Mesenchymal stem cell (in vitro differentiated cells and primary cell): ENCODE data around the gene PRKAA2.

Experiments
- DNase-seq: peaks from one replicate; pipeline ENCODE4 v3.0.0-alpha.2; 2013
- H2AFZ ChIP-seq: one replicate; pipeline ENCODE4 v1.6.1; 2013; ENCODE audit warnings: low read depth, mild to moderate bottlenecking, control low read depth, inconsistent platforms, low read length, moderate library complexity
- H2AK5ac ChIP-seq: 2 replicates; pipeline ENCODE4 v1.6.1; 2013; ENCODE audit warnings: low read length, moderate library complexity, mild to moderate bottlenecking, inconsistent platforms; ENCODE audit not compliant: severe bottlenecking
- H2BK120ac ChIP-seq: one replicate; pipeline ENCODE4 v1.6.1; 2013; ENCODE audit warnings: low read depth, mild to moderate bottlenecking, inconsistent platforms, low read length, moderate library complexity
- H2BK12ac ChIP-seq, 2 experiments: one replicate each; pipeline ENCODE4 v1.6.1; 2013; ENCODE audit warnings: inconsistent platforms in 2 of 2, low read length in 2 of 2, mild to moderate bottlenecking in 2 of 2, moderate library complexity in 2 of 2, control low read depth in 1 of 2
- H2BK15ac ChIP-seq: one replicate; pipeline ENCODE4 v1.6.1; 2013; ENCODE audit warnings: mild to moderate bottlenecking, low read depth, inconsistent platforms; ENCODE audit not compliant: poor library complexity, severe bottlenecking
- H2BK5ac ChIP-seq: 2 replicates; pipeline ENCODE4 v1.6.1; 2013; ENCODE audit warnings: low read depth, mild to moderate bottlenecking, low read length, control low read depth, inconsistent platforms; ENCODE audit not compliant: poor library complexity, severe bottlenecking
- H3K14ac ChIP-seq, 2 experiments: one replicate each; pipeline ENCODE4 v1.6.1; 2013; ENCODE audit warnings: inconsistent platforms in 2 of 2, low read length in 2 of 2, control low read depth in 1 of 2, mild to moderate bottlenecking in 1 of 2, moderate library complexity in 1 of 2
- H3K18ac ChIP-seq, 2 experiments: one replicate each; pipeline ENCODE4 v1.6.1; 2013; ENCODE audit warnings: inconsistent platforms in 2 of 2, low read length in 2 of 2, control low read depth in 1 of 2, low read depth in 1 of 2, mild to moderate bottlenecking in 1 of 2
- H3K23ac ChIP-seq, 2 experiments: one replicate each; pipeline ENCODE4 v1.6.1; 2013; ENCODE audit warnings: inconsistent platforms in 2 of 2, low read length in 2 of 2, mild to moderate bottlenecking in 2 of 2, moderate library complexity in 2 of 2, control low read depth in 1 of 2
- H3K27ac ChIP-seq: 2 replicates; pipeline ENCODE4 v1.5.1; 2013; ENCODE audit warnings: mild to moderate bottlenecking, moderate library complexity, low read length, control low read depth, inconsistent platforms; ENCODE audit not compliant: poor library complexity, severe bottlenecking
- H3K27me3 ChIP-seq, 2 experiments: 2 replicates each; pipeline versions ENCODE4 v1.6.1 to v1.7.0; 2013; ENCODE audit warnings: low read length in 2 of 2, mild to moderate bottlenecking in 2 of 2, moderate library complexity in 2 of 2, control low read depth in 1 of 2, inconsistent platforms in 1 of 2; ENCODE audit not compliant: control insufficient read depth in 1 of 2, insufficient read depth in 1 of 2
- H3K36me3 ChIP-seq, 2 experiments: 2 replicates each; pipeline versions ENCODE4 v1.6.1 to v1.7.0; 2013; ENCODE audit warnings: low read length in 2 of 2, control low read depth in 1 of 2, inconsistent platforms in 1 of 2, low read depth in 1 of 2, mild to moderate bottlenecking in 1 of 2; ENCODE audit not compliant: insufficient read depth in 2 of 2, control insufficient read depth in 1 of 2
- H3K4ac ChIP-seq, 2 experiments: one replicate each; pipeline ENCODE4 v1.6.1; 2013; ENCODE audit warnings: inconsistent platforms in 2 of 2, low read length in 2 of 2, mild to moderate bottlenecking in 2 of 2, moderate library complexity in 2 of 2, control low read depth in 1 of 2, low read depth in 1 of 2
- H3K4me1 ChIP-seq: 2 replicates; pipeline ENCODE4 v1.6.1; 2013; ENCODE audit warnings: low read depth, low read length, control low read depth; ENCODE audit not compliant: control insufficient read depth, insufficient read depth
- H3K4me2 ChIP-seq: 2 replicates; pipeline ENCODE4 v1.6.1; 2013; ENCODE audit warnings: low read length, mild to moderate bottlenecking, inconsistent platforms; ENCODE audit not compliant: poor library complexity, severe bottlenecking
- H3K4me3 ChIP-seq, 2 experiments: 2 replicates each; pipeline versions ENCODE4 v1.5.1 to v1.7.0; 2013; ENCODE audit warnings: low read length in 2 of 2, mild to moderate bottlenecking in 2 of 2, control low read depth in 1 of 2, low read depth in 1 of 2; ENCODE audit not compliant: insufficient read depth in 1 of 2
- H3K79me1 ChIP-seq: replicated peaks from 2 replicates; pipeline ENCODE4 v1.6.1; 2013; ENCODE audit warnings: mild to moderate bottlenecking, control low read depth, low read length, inconsistent platforms; ENCODE audit not compliant: poor library complexity, severe bottlenecking
- H3K9ac ChIP-seq: 2 replicates; pipeline ENCODE4 v1.7.0; 2013; ENCODE audit warnings: mild to moderate bottlenecking, low read length, moderate library complexity
- H3K9me3 ChIP-seq: 2 replicates; pipeline ENCODE4 v1.7.0; 2013; ENCODE audit warnings: mild to moderate bottlenecking, low read length; ENCODE audit not compliant: control insufficient read depth
- H4K8ac ChIP-seq: one replicate; pipeline ENCODE4 v1.6.1; 2013; ENCODE audit warnings: inconsistent platforms, mild to moderate bottlenecking, low read length, moderate library complexity
- H4K91ac ChIP-seq: one replicate; pipeline ENCODE4 v1.6.1; 2013; ENCODE audit warnings: mild to moderate bottlenecking, low read length, inconsistent platforms
- WGBS: methylation state at CpG from one replicate; pipeline ENCODE4 v1.1.7; 2013; ENCODE audit warnings: mixed read lengths; 5-methylcytosine and 5-hydroxymethylcytosine counted together

Gene PRKAA2

GRCh38 chr1:56745231-56745630 lies 100.1 kb downstream of the PRKAA2 start:
- Histone ChIP-seq H2AFZ (no peak overlapping the region), H4K8ac (no peak overlapping the region), H2AK5ac (no peak overlapping the region), H3K27me3 (peaks cover 0 to 5% of the 10 kb centered on the region in 2 experiments), H2BK15ac (no peak overlapping the region), H3K4me3 (no peak overlapping the region), H3K27ac (no peak overlapping the region), H3K4me2 (no peak overlapping the region), H2BK12ac (no peak overlapping the region), H3K9me3 (no peaks in the 10 kb centered on the region), H3K9ac (no peak overlapping the region), H3K4ac (no peak overlapping the region), H3K4me1 (no peaks in the 10 kb centered on the region), H2BK120ac (no peak overlapping the region), H4K91ac (no peak overlapping the region), H3K36me3 (no peaks in the 10 kb centered on the region), H3K23ac (no peak overlapping the region), H3K18ac (no peak overlapping the region), H3K79me1 (no peaks in the 10 kb centered on the region), H2BK5ac (no peak overlapping the region), H3K14ac (no peak overlapping the region)
- DNase-seq = no peak
- WGBS = 91% methylated on average over 3 of the region's 3 CpGs

GRCh38 chr1:56754708-56755479 lies 109.8 kb downstream of the PRKAA2 start:
- Histone ChIP-seq H3K18ac (no peak overlapping the region), H3K27ac (no peak overlapping the region), H3K4me2 (no peak overlapping the region), H3K4me1 (peaks cover 2% of the 10 kb centered on the region), H2AFZ (no peak overlapping the region), H3K36me3 (no peaks in the 10 kb centered on the region), H2BK12ac (no peak overlapping the region), H3K9me3 (no peaks in the 10 kb centered on the region), H3K27me3 (peaks cover 6% of the 10 kb centered on the region in 2 experiments), H4K8ac (no peak overlapping the region), H3K4me3 (no peak overlapping the region), H2BK5ac (no peak overlapping the region), H3K9ac (no peak overlapping the region), H3K23ac (no peak overlapping the region), H2BK15ac (no peak overlapping the region), H3K14ac (no peak overlapping the region), H3K79me1 (no peaks in the 10 kb centered on the region), H2AK5ac (no peak overlapping the region), H3K4ac (no peak overlapping the region), H2BK120ac (no peak overlapping the region), H4K91ac (no peak overlapping the region)
- no peak for DNase-seq
- no CpG with 5 or more reads among the region's 1 CpG for WGBS

GRCh38 chr1:56755911-56756310 lies 110.8 kb downstream of the PRKAA2 start:
- H3K9ac ChIP-seq = no peak overlapping the region
- H2BK120ac ChIP-seq = no peak overlapping the region
- no peak overlapping the region for H2AFZ ChIP-seq
- H3K36me3 ChIP-seq = no peaks in the 10 kb centered on the region
- H2BK15ac ChIP-seq = no peak overlapping the region
- WGBS = 92% methylated on average over 2 of the region's 2 CpGs
- H2BK5ac ChIP-seq = no peak overlapping the region
- no peak overlapping the region for H3K4me2 ChIP-seq
- no peak overlapping the region for H2BK12ac ChIP-seq
- no peak overlapping the region for H4K91ac ChIP-seq
- H2AK5ac ChIP-seq = no peak overlapping the region
- peaks cover 2% of the 10 kb centered on the region for H3K4me1 ChIP-seq
- no peak overlapping the region for H3K4me3 ChIP-seq
- H3K27ac ChIP-seq = no peak overlapping the region
- no peak overlapping the region for H3K18ac ChIP-seq
- H3K27me3 ChIP-seq = peaks cover 6% of the 10 kb centered on the region in 2 experiments
- no peak overlapping the region for H3K4ac ChIP-seq
- no peaks in the 10 kb centered on the region for H3K79me1 ChIP-seq
- no peak overlapping the region for H3K14ac ChIP-seq
- H3K23ac ChIP-seq = no peak overlapping the region
- H3K9me3 ChIP-seq = no peaks in the 10 kb centered on the region
- no peak for DNase-seq
- H4K8ac ChIP-seq = no peak overlapping the region

DNA sequence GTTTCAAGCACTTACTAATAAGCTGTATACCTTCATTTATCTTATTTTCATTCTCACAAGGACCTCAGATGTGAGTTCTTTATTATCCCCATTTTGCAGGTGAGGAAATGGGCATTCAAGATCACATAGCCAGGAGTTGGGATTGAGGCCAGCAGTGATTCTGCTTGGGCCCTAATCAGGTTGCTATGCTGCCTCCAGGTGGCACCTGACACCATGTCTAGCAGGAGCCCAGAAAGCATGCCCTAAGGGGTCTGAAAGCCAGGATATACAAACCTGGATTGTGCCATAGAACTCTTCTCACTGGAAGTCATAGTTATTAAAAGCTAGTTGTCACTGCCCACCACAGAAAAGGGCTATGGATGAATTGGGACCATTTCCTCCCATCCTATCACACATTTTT lies 113.0 kb downstream of the PRKAA2 start:
- no peak for DNase-seq
- no peak overlapping the region for H3K4me3 ChIP-seq

More for the DNA sequence above, 113.0 kb downstream of the PRKAA2 start:
- Histone ChIP-seq H3K9ac (no peak overlapping the region), H3K4me2 (no peak overlapping the region), H3K4me1 (peaks cover 2% of the 10 kb centered on the region), H3K14ac (no peak overlapping the region), H2BK12ac (no peak overlapping the region), H2AFZ (no peak overlapping the region), H2BK5ac (no peak overlapping the region), H3K27ac (no peak overlapping the region), H2AK5ac (peak overlapping the region; percentile 27), H3K9me3 (no peaks in the 10 kb centered on the region), H4K91ac (peak overlapping the region; percentile 39), H4K8ac (no peak overlapping the region), H2BK15ac (no peak overlapping the region), H3K36me3 (no peaks in the 10 kb centered on the region), H3K18ac (no peak overlapping the region), H3K4ac (no peak overlapping the region), H2BK120ac (no peak overlapping the region), H3K23ac (no peak overlapping the region), H3K79me1 (no peaks in the 10 kb centered on the region), H3K27me3 (peaks cover 0 to 6% of the 10 kb centered on the region in 2 experiments)
